Neural progenitor cell (in vitro differentiated cells): ENCODE measurements around the gene MAPRE3.

Experiments
- CTCF ChIP-seq: fragments of 200-600 bp; sonication (generic); IDR thresholded peaks from 2 replicates; pipeline ENCODE4 v1.5.1; 2017; ENCODE audit warnings: antibody characterized with exemption, mild to moderate bottlenecking
- EZH2phosphoT487 ChIP-seq: fragments of 200-600 bp; sonication (generic); IDR thresholded peaks from 2 replicates; pipeline ENCODE4 v1.6.1; 2017; ENCODE audit warnings: antibody characterized with exemption

- no peak for TF ChIP-seq CTCF
- no peak for TF ChIP-seq EZH2phosphoT487
These were observed 69.0 kb downstream of the MAPRE3 start for GRCh38 chr2:27039426-27039825.
